Measurements from ENCODE around the gene LARGE1.

LARGE1 gene

DNA sequence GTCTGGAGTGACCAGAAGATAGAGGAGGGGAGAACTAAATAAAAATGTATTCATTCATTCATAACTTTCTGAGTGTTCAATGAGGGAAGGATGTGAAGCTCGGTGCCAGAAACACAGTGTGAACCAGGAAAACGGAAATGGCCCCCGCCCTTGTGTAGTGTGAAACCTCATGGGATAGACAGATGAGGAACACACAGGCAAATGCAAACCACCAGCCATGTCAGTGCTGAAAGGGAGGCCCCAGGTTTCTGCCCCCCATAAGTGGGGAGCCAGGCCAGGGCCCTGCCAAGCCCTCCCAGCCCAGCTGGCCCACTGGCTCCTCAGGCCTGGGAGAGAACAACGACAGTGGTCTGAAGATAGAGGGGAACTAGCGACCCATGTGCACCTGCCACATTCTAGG, 30.5 kb downstream of the LARGE1 start:
- Histone ChIP-seq H3K27ac (replicated peaks) (no peak overlapping the region), H3K27me3 (ENCODE audit: insufficient read depth, poor library complexity, severe bottlenecking) (no peaks in the 10 kb centered on the region), H3K4me3 (replicated peaks; ENCODE audit: insufficient read depth, low read length) (no peak overlapping the region)
- no peak for DNase-seq (ENCODE audit: low read depth in 1 of 2, low spot score in 1 of 2)
- TF ChIP-seq SPI1 (IDR thresholded peaks at IDR 0.05; ENCODE audit: borderline replicate concordance, low read depth) = no peak

- Histone ChIP-seq H3K27ac (replicated peaks) (no peak overlapping the region), H3K4me3 (replicated peaks; ENCODE audit: insufficient read depth, low read length) (no peak overlapping the region), H3K27me3 (ENCODE audit: insufficient read depth, poor library complexity, severe bottlenecking) (no peaks in the 10 kb centered on the region)
- DNase-seq (ENCODE audit: low read depth in 1 of 2, low spot score in 1 of 2) = no peak
- no peak for TF ChIP-seq GABPA (IDR thresholded peaks at IDR 0.05; ENCODE audit: low read depth)
These were observed 31.5 kb downstream of the LARGE1 start for GRCh38 chr22:33888821-33889220.

GRCh38 chr22:33887173-33887572, 33.1 kb downstream of the LARGE1 start:
- Histone ChIP-seq H3K27ac (replicated peaks) (no peak overlapping the region), H3K27me3 (ENCODE audit: insufficient read depth, poor library complexity, severe bottlenecking) (no peaks in the 10 kb centered on the region), H3K4me3 (replicated peaks; ENCODE audit: insufficient read depth, low read length) (no peak overlapping the region)
- no peak for DNase-seq (ENCODE audit: low read depth in 1 of 2, low spot score in 1 of 2)
- TF ChIP-seq SPI1 (IDR thresholded peaks at IDR 0.05; ENCODE audit: borderline replicate concordance, low read depth) (no peak), GABPA (IDR thresholded peaks at IDR 0.05; ENCODE audit: low read depth) (no peak), CTCF (IDR thresholded peaks at IDR 0.05; ENCODE audit: insufficient read depth, low read length) (no peak), POLR2AphosphoS5 (IDR thresholded peaks at IDR 0.05; ENCODE audit: low read depth) (no peak)
- TF ChIP-seq, protein P1, sequence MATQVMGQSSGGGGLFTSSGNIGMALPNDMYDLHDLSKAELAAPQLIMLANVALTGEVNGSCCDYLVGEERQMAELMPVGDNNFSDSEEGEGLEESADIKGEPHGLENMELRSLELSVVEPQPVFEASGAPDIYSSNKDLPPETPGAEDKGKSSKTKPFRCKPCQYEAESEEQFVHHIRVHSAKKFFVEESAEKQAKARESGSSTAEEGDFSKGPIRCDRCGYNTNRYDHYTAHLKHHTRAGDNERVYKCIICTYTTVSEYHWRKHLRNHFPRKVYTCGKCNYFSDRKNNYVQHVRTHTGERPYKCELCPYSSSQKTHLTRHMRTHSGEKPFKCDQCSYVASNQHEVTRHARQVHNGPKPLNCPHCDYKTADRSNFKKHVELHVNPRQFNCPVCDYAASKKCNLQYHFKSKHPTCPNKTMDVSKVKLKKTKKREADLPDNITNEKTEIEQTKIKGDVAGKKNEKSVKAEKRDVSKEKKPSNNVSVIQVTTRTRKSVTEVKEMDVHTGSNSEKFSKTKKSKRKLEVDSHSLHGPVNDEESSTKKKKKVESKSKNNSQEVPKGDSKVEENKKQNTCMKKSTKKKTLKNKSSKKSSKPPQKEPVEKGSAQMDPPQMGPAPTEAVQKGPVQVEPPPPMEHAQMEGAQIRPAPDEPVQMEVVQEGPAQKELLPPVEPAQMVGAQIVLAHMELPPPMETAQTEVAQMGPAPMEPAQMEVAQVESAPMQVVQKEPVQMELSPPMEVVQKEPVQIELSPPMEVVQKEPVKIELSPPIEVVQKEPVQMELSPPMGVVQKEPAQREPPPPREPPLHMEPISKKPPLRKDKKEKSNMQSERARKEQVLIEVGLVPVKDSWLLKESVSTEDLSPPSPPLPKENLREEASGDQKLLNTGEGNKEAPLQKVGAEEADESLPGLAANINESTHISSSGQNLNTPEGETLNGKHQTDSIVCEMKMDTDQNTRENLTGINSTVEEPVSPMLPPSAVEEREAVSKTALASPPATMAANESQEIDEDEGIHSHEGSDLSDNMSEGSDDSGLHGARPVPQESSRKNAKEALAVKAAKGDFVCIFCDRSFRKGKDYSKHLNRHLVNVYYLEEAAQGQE (IDR thresholded peaks at IDR 0.05; ENCODE audit: insufficient replicate concordance, low read depth) = no peak

GRCh38 chr22:33886696-33887095, 33.6 kb downstream of the LARGE1 start:
- no peak overlapping the region for H3K27ac ChIP-seq (replicated peaks)
- no peak for TF ChIP-seq GABPA (IDR thresholded peaks at IDR 0.05; ENCODE audit: low read depth)
- TF ChIP-seq CTCF (IDR thresholded peaks at IDR 0.05; ENCODE audit: insufficient read depth, low read length) = no peak
- no peak for TF ChIP-seq POLR2AphosphoS5 (IDR thresholded peaks at IDR 0.05; ENCODE audit: low read depth)
- TF ChIP-seq SPI1 (IDR thresholded peaks at IDR 0.05; ENCODE audit: borderline replicate concordance, low read depth) = no peak
- TF ChIP-seq, protein P1 (IDR thresholded peaks at IDR 0.05; ENCODE audit: insufficient replicate concordance, low read depth) = no peak
- no peaks in the 10 kb centered on the region for H3K27me3 ChIP-seq (ENCODE audit: insufficient read depth, poor library complexity, severe bottlenecking)
- no peak overlapping the region for H3K4me3 ChIP-seq (replicated peaks; ENCODE audit: insufficient read depth, low read length)
- no peak for DNase-seq (ENCODE audit: low read depth in 1 of 2, low spot score in 1 of 2)

DNA sequence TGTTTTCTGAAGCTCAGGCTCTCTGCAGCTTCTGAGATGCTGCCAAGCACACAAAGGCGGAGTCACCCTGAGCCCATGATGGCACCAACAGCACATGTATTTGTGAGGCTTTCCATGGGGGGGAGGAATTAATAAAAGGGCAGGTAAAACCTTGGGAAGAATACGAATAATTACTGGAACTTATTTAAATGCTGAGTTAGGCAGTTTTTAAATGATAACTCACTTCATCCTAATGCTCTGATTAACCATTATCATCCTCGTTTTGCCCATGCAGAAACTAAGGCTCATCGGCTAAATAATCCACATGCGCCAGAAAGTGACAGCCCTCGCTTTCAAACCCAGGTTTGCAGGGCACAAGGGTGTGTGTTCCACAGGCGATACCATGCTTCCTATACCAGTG, 35.4 kb downstream of the LARGE1 start:
- no peak for DNase-seq (ENCODE audit: low read depth in 1 of 2, low spot score in 1 of 2)
- Histone ChIP-seq H3K27me3 (ENCODE audit: insufficient read depth, poor library complexity, severe bottlenecking) (no peaks in the 10 kb centered on the region), H3K4me3 (replicated peaks; ENCODE audit: insufficient read depth, low read length) (no peak overlapping the region), H3K27ac (replicated peaks) (no peak overlapping the region)
- TF ChIP-seq, protein P1 (IDR thresholded peaks at IDR 0.05; ENCODE audit: insufficient replicate concordance, low read depth) = no peak
